ENCODE data around the gene RFTN1. TPM values are rescaled to one million over a fixed set of nuclear protein-coding genes. Genes with fewer than 3 reads are reported as not detected.

The RFTN1 gene
- total and polyA plus RNA-seq, 10 of the 15 experiments (the other 5 are each of a cell fraction or from before 2014, with no cell fraction given), result 20.6 to 213 (median 147) TPM

- Histone ChIP-seq H3K9me3 (replicated peaks; ENCODE audit: control insufficient read depth, insufficient read depth, low read length) (no peaks in the 10 kb centered on the region), H3K79me2 (ENCODE audit: control insufficient read depth, insufficient read depth, low read length) (no peaks in the 10 kb centered on the region; the same call in none of the 2 replicates), H3K4me2 (ENCODE audit: control insufficient read depth, insufficient read depth) (no peak overlapping the region), H3K9ac (ENCODE audit: control insufficient read depth, insufficient read depth, low read length) (no peak overlapping the region), H3K4me1 (ENCODE audit: control insufficient read depth, insufficient read depth, low read length) (peaks cover 1% of the 10 kb centered on the region; the same call in 1 of the 2 replicates), H3K27me3 (replicated peaks in 1 of 2; ENCODE audit: control insufficient read depth in 2 of 2, insufficient read depth in 2 of 2, low read length in 1 of 2) (no peaks in the 10 kb centered on the region), H3K36me3 (ENCODE audit: control insufficient read depth in 2 of 2, insufficient read depth in 2 of 2, low read length in 1 of 2) (peaks cover 26 to 65% of the 10 kb centered on the region in 2 experiments), H2AFZ (ENCODE audit: control insufficient read depth, low read depth, low read length) (no peak overlapping the region), H3K27ac (ENCODE audit: control insufficient read depth, insufficient read depth) (no peak overlapping the region), H4K20me1 (ENCODE audit: control insufficient read depth, insufficient read depth) (no peaks in the 10 kb centered on the region), H3K4me3 (no peak overlapping the region)
- RAD21 ChIA-PET (ENCODE audit: unreplicated experiment), result interaction anchor here (0.9 kb wide), 1 partner anchor 64 kb away, joined by 3 read pairs; no protein-coding TSS in a partner anchor
- intact Hi-C loops (cut with micrococcal nuclease; ENCODE audit: unreplicated experiment), result no loop called here
- SMC1A ChIA-PET (ENCODE audit: uncharacterized antibody, unreplicated experiment), result interaction anchor here (1.2 to 2.1 kb wide), 2 partner anchors 9 to 47 kb away, joined by 4 to 5 read pairs; no protein-coding TSS in a partner anchor
- no peak for DNase-seq (ENCODE audit: low read depth, low spot score)
- no TSS peak for BruUV-seq (replicated peaks)
- CTCF ChIA-PET, result interaction anchor here (1.1 kb wide), 1 partner anchor 64 kb away, joined by 3 read pairs; no protein-coding TSS in a partner anchor
- WGBS (ENCODE audit: insufficient coverage, insufficient replicate concordance, low lambda C conversion rate, missing lambda C conversion rate), result 94% methylated on average over 3 of the region's 3 CpGs
- no peak for ATAC-seq
- peak; percentile 73 for FAIRE-seq
- in situ Hi-C loops (cut with MboI), result no loop called here
- POLR2A ChIA-PET, result no interaction called here
- TF ChIP-seq WRNIP1 (IDR thresholded peaks at IDR 0.05; ENCODE audit: borderline replicate concordance, low read depth, low read length) (no peak), ZNF217 (IDR thresholded peaks at IDR 0.05) (no peak), POLR2AphosphoS5 (IDR thresholded peaks at IDR 0.05; ENCODE audit: low read length) (no peak), SUZ12 (IDR thresholded peaks at IDR 0.05; ENCODE audit: unreplicated experiment) (no peak), SREBF2 (IDR thresholded peaks at IDR 0.05; ENCODE audit: low read length) (no peak), POU2F2 (IDR thresholded peaks at IDR 0.05; ENCODE audit: borderline replicate concordance, low read depth, low read length) (no peak), NBN (IDR thresholded peaks at IDR 0.05) (no peak), CBFB (IDR thresholded peaks at IDR 0.05; ENCODE audit: low read depth) (no peak), BHLHE40 (IDR thresholded peaks at IDR 0.05; ENCODE audit: borderline replicate concordance in 1 of 2, low read depth in 2 of 2, low read length in 1 of 2) (no peak)
- TF ChIP-seq, protein P1, sequence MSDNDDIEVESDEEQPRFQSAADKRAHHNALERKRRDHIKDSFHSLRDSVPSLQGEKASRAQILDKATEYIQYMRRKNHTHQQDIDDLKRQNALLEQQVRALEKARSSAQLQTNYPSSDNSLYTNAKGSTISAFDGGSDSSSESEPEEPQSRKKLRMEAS (IDR thresholded peaks at IDR 0.05; ENCODE audit: low read depth, low read length), result no peak
- TF ChIP-seq, protein P2, sequence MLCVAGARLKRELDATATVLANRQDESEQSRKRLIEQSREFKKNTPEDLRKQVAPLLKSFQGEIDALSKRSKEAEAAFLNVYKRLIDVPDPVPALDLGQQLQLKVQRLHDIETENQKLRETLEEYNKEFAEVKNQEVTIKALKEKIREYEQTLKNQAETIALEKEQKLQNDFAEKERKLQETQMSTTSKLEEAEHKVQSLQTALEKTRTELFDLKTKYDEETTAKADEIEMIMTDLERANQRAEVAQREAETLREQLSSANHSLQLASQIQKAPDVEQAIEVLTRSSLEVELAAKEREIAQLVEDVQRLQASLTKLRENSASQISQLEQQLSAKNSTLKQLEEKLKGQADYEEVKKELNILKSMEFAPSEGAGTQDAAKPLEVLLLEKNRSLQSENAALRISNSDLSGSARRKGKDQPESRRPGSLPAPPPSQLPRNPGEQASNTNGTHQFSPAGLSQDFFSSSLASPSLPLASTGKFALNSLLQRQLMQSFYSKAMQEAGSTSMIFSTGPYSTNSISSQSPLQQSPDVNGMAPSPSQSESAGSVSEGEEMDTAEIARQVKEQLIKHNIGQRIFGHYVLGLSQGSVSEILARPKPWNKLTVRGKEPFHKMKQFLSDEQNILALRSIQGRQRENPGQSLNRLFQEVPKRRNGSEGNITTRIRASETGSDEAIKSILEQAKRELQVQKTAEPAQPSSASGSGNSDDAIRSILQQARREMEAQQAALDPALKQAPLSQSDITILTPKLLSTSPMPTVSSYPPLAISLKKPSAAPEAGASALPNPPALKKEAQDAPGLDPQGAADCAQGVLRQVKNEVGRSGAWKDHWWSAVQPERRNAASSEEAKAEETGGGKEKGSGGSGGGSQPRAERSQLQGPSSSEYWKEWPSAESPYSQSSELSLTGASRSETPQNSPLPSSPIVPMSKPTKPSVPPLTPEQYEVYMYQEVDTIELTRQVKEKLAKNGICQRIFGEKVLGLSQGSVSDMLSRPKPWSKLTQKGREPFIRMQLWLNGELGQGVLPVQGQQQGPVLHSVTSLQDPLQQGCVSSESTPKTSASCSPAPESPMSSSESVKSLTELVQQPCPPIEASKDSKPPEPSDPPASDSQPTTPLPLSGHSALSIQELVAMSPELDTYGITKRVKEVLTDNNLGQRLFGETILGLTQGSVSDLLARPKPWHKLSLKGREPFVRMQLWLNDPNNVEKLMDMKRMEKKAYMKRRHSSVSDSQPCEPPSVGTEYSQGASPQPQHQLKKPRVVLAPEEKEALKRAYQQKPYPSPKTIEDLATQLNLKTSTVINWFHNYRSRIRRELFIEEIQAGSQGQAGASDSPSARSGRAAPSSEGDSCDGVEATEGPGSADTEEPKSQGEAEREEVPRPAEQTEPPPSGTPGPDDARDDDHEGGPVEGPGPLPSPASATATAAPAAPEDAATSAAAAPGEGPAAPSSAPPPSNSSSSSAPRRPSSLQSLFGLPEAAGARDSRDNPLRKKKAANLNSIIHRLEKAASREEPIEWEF (IDR thresholded peaks at IDR 0.05; ENCODE audit: insufficient replicate concordance, low read depth, low read length), result no peak
- TF ChIP-seq, protein P3, sequence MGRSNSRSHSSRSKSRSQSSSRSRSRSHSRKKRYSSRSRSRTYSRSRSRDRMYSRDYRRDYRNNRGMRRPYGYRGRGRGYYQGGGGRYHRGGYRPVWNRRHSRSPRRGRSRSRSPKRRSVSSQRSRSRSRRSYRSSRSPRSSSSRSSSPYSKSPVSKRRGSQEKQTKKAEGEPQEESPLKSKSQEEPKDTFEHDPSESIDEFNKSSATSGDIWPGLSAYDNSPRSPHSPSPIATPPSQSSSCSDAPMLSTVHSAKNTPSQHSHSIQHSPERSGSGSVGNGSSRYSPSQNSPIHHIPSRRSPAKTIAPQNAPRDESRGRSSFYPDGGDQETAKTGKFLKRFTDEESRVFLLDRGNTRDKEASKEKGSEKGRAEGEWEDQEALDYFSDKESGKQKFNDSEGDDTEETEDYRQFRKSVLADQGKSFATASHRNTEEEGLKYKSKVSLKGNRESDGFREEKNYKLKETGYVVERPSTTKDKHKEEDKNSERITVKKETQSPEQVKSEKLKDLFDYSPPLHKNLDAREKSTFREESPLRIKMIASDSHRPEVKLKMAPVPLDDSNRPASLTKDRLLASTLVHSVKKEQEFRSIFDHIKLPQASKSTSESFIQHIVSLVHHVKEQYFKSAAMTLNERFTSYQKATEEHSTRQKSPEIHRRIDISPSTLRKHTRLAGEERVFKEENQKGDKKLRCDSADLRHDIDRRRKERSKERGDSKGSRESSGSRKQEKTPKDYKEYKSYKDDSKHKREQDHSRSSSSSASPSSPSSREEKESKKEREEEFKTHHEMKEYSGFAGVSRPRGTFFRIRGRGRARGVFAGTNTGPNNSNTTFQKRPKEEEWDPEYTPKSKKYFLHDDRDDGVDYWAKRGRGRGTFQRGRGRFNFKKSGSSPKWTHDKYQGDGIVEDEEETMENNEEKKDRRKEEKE (IDR thresholded peaks at IDR 0.05), result no peak
- TF ChIP-seq, protein P4, sequence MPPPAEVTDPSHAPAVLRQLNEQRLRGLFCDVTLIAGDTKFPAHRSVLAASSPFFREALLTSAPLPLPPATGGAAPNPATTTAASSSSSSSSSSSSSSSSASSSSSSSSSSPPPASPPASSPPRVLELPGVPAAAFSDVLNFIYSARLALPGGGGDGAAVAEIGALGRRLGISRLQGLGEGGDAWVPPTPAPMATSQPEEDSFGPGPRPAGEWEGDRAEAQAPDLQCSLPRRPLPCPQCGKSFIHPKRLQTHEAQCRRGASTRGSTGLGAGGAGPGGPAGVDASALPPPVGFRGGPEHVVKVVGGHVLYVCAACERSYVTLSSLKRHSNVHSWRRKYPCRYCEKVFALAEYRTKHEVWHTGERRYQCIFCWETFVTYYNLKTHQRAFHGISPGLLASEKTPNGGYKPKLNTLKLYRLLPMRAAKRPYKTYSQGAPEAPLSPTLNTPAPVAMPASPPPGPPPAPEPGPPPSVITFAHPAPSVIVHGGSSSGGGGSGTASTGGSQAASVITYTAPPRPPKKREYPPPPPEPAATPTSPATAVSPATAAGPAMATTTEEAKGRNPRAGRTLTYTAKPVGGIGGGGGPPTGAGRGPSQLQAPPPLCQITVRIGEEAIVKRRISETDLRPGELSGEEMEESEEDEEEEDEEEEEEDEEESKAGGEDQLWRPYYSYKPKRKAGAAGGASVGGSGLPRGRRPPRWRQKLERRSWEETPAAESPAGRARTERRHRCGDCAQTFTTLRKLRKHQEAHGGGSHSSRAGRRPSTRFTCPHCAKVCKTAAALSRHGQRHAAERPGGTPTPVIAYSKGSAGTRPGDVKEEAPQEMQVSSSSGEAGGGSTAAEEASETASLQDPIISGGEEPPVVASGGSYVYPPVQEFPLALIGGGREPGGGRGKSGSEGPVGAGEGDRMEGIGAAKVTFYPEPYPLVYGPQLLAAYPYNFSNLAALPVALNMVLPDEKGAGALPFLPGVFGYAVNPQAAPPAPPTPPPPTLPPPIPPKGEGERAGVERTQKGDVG (CRISPR knock-in tag; IDR thresholded peaks at IDR 0.05), result no peak
These were observed 159.2 kb downstream of the RFTN1 start for GRCh38 chr3:16354291-16354690.
